Karpas-422 (cell line): Measurements from ENCODE around the gene NAV2. TPM values are rescaled to one million over a fixed set of nuclear protein-coding genes. Genes with fewer than 3 reads are reported as not detected.

Experiments used
- DNase-seq: peaks from one replicate; pipeline ENCODE4 v3.0.0-alpha.2; 2015
- H2AFZ ChIP-seq: fragments of 200-600 bp; sonication (generic); 2 replicates; pipeline ENCODE4 v1.6.1; 2014; ENCODE audit warnings: antibody characterized with exemption, low read length, mixed read lengths
- H3K27ac ChIP-seq: fragments of 200-600 bp; sonication (generic); 2 replicates; pipeline ENCODE4 v1.5.1; 2014; ENCODE audit warnings: mild to moderate bottlenecking, low read length, moderate library complexity
- H3K27me3 ChIP-seq: fragments of 200-600 bp; sonication (generic); 2 replicates; pipeline ENCODE4 v1.6.1; 2014; ENCODE audit warnings: low read length, mixed read lengths
- H3K36me3 ChIP-seq: fragments of 200-600 bp; sonication (generic); 2 replicates; pipeline ENCODE4 v1.6.1; 2014; ENCODE audit warnings: low read length, mixed read lengths; ENCODE audit not compliant: insufficient read depth
- H3K4me1 ChIP-seq: fragments of 200-600 bp; sonication (generic); 2 replicates; pipeline ENCODE4 v1.6.1; 2014; ENCODE audit warnings: mild to moderate bottlenecking, low read length, mixed read lengths
- H3K4me2 ChIP-seq: fragments of 200-600 bp; sonication (generic); 2 replicates; pipeline ENCODE4 v1.6.1; 2014; ENCODE audit warnings: low read length, low read depth, mild to moderate bottlenecking; ENCODE audit not compliant: poor library complexity, severe bottlenecking
- H3K4me3 ChIP-seq: fragments of 200-600 bp; sonication (generic); 2 replicates; pipeline ENCODE4 v1.5.1; 2014; ENCODE audit warnings: mild to moderate bottlenecking, antibody characterized with exemption, low read length, mixed read lengths
- H3K79me2 ChIP-seq: fragments of 200-600 bp; sonication (generic); 2 replicates; pipeline ENCODE4 v1.6.1; 2014; ENCODE audit warnings: mild to moderate bottlenecking, low read length, mixed read lengths
- H3K9ac ChIP-seq: fragments of 200-600 bp; sonication (generic); 2 replicates; pipeline ENCODE4 v1.6.0; 2014; ENCODE audit warnings: low read length
- H3K9me2 ChIP-seq: fragments of 200-600 bp; sonication (generic), shearing (Covaris generic); replicated peaks from 2 replicates; pipeline ENCODE4 v1.6.0; 2014; ENCODE audit warnings: mild to moderate bottlenecking, low read length, moderate library complexity; ENCODE audit not compliant: insufficient read depth
- H3K9me3 ChIP-seq: fragments of 300-700, 200-600 bp; sonication (generic); 2 replicates; pipeline ENCODE4 v1.6.1; 2014; ENCODE audit warnings: low read length, mixed read lengths
- H4K20me1 ChIP-seq: fragments of 200-600 bp; sonication (generic); 2 replicates; pipeline ENCODE4 v1.6.1; 2014; ENCODE audit warnings: mild to moderate bottlenecking, antibody characterized with exemption, low read length, low read depth; ENCODE audit not compliant: insufficient read depth
- total RNA-seq: library from RNA; depleted of rRNA; stranded (reverse); fragments of >200 nt; shearing (Covaris generic); gene quantifications from 2 replicates; pipeline ENCODE4 v1.2.3, GENCODE V29; 2014; ENCODE audit warnings: low replicate concordance

The NAV2 gene
- total RNA-seq, 1 experiment from 2014 or later, result not detected

GRCh38 chr11:20020716-20021115 lies 308.1 kb downstream of the NAV2 start:
- H3K4me1 ChIP-seq, result no peaks in the 10 kb centered on the region
- DNase-seq, result no peak
- no peak overlapping the region for H3K4me2 ChIP-seq

GRCh38 chr11:20021212-20021611 lies 308.6 kb downstream of the NAV2 start:
- no peaks in the 10 kb centered on the region for H3K4me1 ChIP-seq
- no peaks in the 10 kb centered on the region for H3K79me2 ChIP-seq
- no peak overlapping the region for H3K4me2 ChIP-seq
- no peaks in the 10 kb centered on the region for H4K20me1 ChIP-seq
- no peak overlapping the region for H3K4me3 ChIP-seq
- H3K9me2 ChIP-seq, result no peaks in the 10 kb centered on the region
- no peak for DNase-seq
- no peaks in the 10 kb centered on the region for H3K27me3 ChIP-seq
- H3K36me3 ChIP-seq, result no peaks in the 10 kb centered on the region
- no peaks in the 10 kb centered on the region for H3K9me3 ChIP-seq
- no peak overlapping the region for H3K27ac ChIP-seq
- H3K9ac ChIP-seq, result no peak overlapping the region
- H2AFZ ChIP-seq, result no peak overlapping the region

More at GRCh38 chr11:20020716-20021115, 308.1 kb downstream of the NAV2 start:
- Histone ChIP-seq H3K36me3 (no peaks in the 10 kb centered on the region), H3K9me2 (no peaks in the 10 kb centered on the region), H3K4me3 (no peak overlapping the region), H3K9me3 (no peaks in the 10 kb centered on the region), H3K27ac (no peak overlapping the region), H3K27me3 (no peaks in the 10 kb centered on the region), H4K20me1 (no peaks in the 10 kb centered on the region), H2AFZ (no peak overlapping the region), H3K79me2 (no peaks in the 10 kb centered on the region), H3K9ac (no peak overlapping the region)

GRCh38 chr11:20021771-20022362 lies 309.2 kb downstream of the NAV2 start:
- no peak for DNase-seq
- Histone ChIP-seq H3K4me3 (no peak overlapping the region), H3K9ac (no peak overlapping the region), H3K27ac (no peak overlapping the region), H2AFZ (no peak overlapping the region), H3K79me2 (no peaks in the 10 kb centered on the region), H3K9me2 (no peaks in the 10 kb centered on the region), H3K9me3 (no peaks in the 10 kb centered on the region), H3K27me3 (no peaks in the 10 kb centered on the region), H4K20me1 (no peaks in the 10 kb centered on the region), H3K36me3 (no peaks in the 10 kb centered on the region), H3K4me2 (no peak overlapping the region), H3K4me1 (no peaks in the 10 kb centered on the region)

- Histone ChIP-seq H3K79me2 (no peaks in the 10 kb centered on the region), H3K4me3 (no peak overlapping the region), H4K20me1 (no peaks in the 10 kb centered on the region), H3K4me1 (no peaks in the 10 kb centered on the region), H2AFZ (no peak overlapping the region), H3K9ac (no peak overlapping the region), H3K4me2 (no peak overlapping the region), H3K9me2 (no peaks in the 10 kb centered on the region), H3K27ac (no peak overlapping the region), H3K36me3 (no peaks in the 10 kb centered on the region), H3K9me3 (no peaks in the 10 kb centered on the region), H3K27me3 (no peaks in the 10 kb centered on the region)
- no peak for DNase-seq
These were observed 309.9 kb downstream of the NAV2 start for GRCh38 chr11:20022363-20023081.

- no peak overlapping the region for H3K9ac ChIP-seq
These were observed 310.4 kb downstream of the NAV2 start for GRCh38 chr11:20023082-20023426.

GRCh38 chr11:20024172-20024935 lies 311.7 kb downstream of the NAV2 start:
- no peak overlapping the region for H3K4me3 ChIP-seq
- H3K4me1 ChIP-seq, result no peaks in the 10 kb centered on the region
- H3K79me2 ChIP-seq, result no peaks in the 10 kb centered on the region
- H3K4me2 ChIP-seq, result no peak overlapping the region
- no peak overlapping the region for H3K9ac ChIP-seq
- no peaks in the 10 kb centered on the region for H3K36me3 ChIP-seq
- no peaks in the 10 kb centered on the region for H3K9me3 ChIP-seq
- H3K27ac ChIP-seq, result no peak overlapping the region
- no peak for DNase-seq
- no peaks in the 10 kb centered on the region for H3K27me3 ChIP-seq
- H3K9me2 ChIP-seq, result no peaks in the 10 kb centered on the region
- no peak overlapping the region for H2AFZ ChIP-seq
- H4K20me1 ChIP-seq, result no peaks in the 10 kb centered on the region

More at GRCh38 chr11:20023082-20023426, 310.4 kb downstream of the NAV2 start:
- Histone ChIP-seq H3K36me3 (no peaks in the 10 kb centered on the region), H3K4me3 (no peak overlapping the region), H3K27me3 (no peaks in the 10 kb centered on the region), H2AFZ (no peak overlapping the region), H3K4me1 (no peaks in the 10 kb centered on the region), H3K79me2 (no peaks in the 10 kb centered on the region), H3K4me2 (no peak overlapping the region), H3K27ac (no peak overlapping the region), H3K9me3 (no peaks in the 10 kb centered on the region), H3K9me2 (no peaks in the 10 kb centered on the region), H4K20me1 (no peaks in the 10 kb centered on the region)
- no peak for DNase-seq

- H3K9ac ChIP-seq, result no peak overlapping the region
- DNase-seq, result no peak
- no peak overlapping the region for H3K4me2 ChIP-seq
These were observed 312.7 kb downstream of the NAV2 start for GRCh38 chr11:20025332-20025840.

More at GRCh38 chr11:20025332-20025840, 312.7 kb downstream of the NAV2 start:
- H3K4me1 ChIP-seq, result no peaks in the 10 kb centered on the region
- no peaks in the 10 kb centered on the region for H3K36me3 ChIP-seq
- no peak overlapping the region for H3K27ac ChIP-seq
- no peaks in the 10 kb centered on the region for H3K9me2 ChIP-seq
- H4K20me1 ChIP-seq, result no peaks in the 10 kb centered on the region
- H2AFZ ChIP-seq, result no peak overlapping the region
- no peak overlapping the region for H3K4me3 ChIP-seq
- H3K79me2 ChIP-seq, result no peaks in the 10 kb centered on the region
- no peaks in the 10 kb centered on the region for H3K9me3 ChIP-seq
- H3K27me3 ChIP-seq, result no peaks in the 10 kb centered on the region
